A549 (cell line): Measurements from ENCODE around the gene CD276. TPM values are rescaled to one million over a fixed set of nuclear protein-coding genes. Genes with fewer than 3 reads are reported as not detected.

Experiments used
- ATAC-seq, 2 experiments: fragments of 200-7000 bp in 1 of 2; fragments of >200 bp in 1 of 2; cut with Nextera tagmentation in 1 of 2; cut with Tn5 transposase in 1 of 2; 3 replicates each; pipeline versions ENCODE4 v1.8.0 to v1.9.1; 2018 to 2020; ENCODE audit warnings: mild to moderate bottlenecking in 1 of 2, moderate library complexity in 1 of 2
- CTCF ChIA-PET: fragments of 300-600 bp; sonication (Branson Sonifier 250); formaldehyde crosslinking; extraction: SDS; loops from one replicate; lab custom pipeline; 2021; ENCODE audit warnings: antibody characterized with exemption, inconsistent platforms; lab: Yijun Ruan, JAX
- POLR2A ChIA-PET: fragments of 350-600 bp; formaldehyde crosslinking; extraction: SDS; loops from one replicate; lab custom pipeline; 2021; ENCODE audit warnings: antibody characterized with exemption, inconsistent platforms; lab: Yijun Ruan, JAX
- DNase-seq, 2 experiments: peaks; one replicate each; pipeline versions ENCODE4 v3.0.0 to v3.0.0-alpha.2; 2011 to 2016; ENCODE audit warnings: low read depth in 1 of 2, low spot score in 1 of 2
- FAIRE-seq: peaks from 2 replicates; lab custom pipeline; 2011; peaks lifted over from hg19 to GRCh38; lab: Jason Lieb, UNC
- H3K27ac ChIP-seq, 2 experiments: fragments of >200 bp; sonication (Bioruptor Twin); formaldehyde crosslinking; 3 replicates each; pipeline ENCODE4 v1.5.1; 2016 to 2017
- H3K4me1 ChIP-seq: fragments of >200 bp; sonication (Bioruptor Twin); formaldehyde crosslinking; 3 replicates; pipeline ENCODE4 v1.6.1; 2016
- H3K4me2 ChIP-seq: fragments of >200 bp; sonication (Bioruptor Twin); formaldehyde crosslinking; 3 replicates; pipeline ENCODE4 v1.6.1; 2016
- H3K4me3 ChIP-seq: fragments of >200 bp; sonication (Bioruptor Twin); formaldehyde crosslinking; 3 replicates; pipeline ENCODE4 v1.5.1; 2016
- H3K9me3 ChIP-seq: fragments of >200 bp; sonication (Bioruptor Twin); formaldehyde crosslinking; 3 replicates; pipeline ENCODE4 v1.6.1; 2016
- ATOH8 ChIP-seq: fragments of 250-450 bp; sonication (Bioruptor Pico); IDR thresholded peaks from 2 replicates; pipeline ENCODE4 v1.5.0; 2020; ENCODE audit warnings: low read depth, mild to moderate bottlenecking, moderate library complexity
- BHLHE40 ChIP-seq: IDR thresholded peaks from 2 replicates; pipeline ENCODE4 v1.6.1; 2012; ENCODE audit warnings: low read depth, low read length, inconsistent platforms
- CBX2 ChIP-seq: fragments of 200-600 bp; sonication (generic); IDR thresholded peaks from 2 replicates; pipeline ENCODE4 v1.6.1; 2016; ENCODE audit warnings: low read depth, mild to moderate bottlenecking, borderline replicate concordance
- CTCF ChIP-seq: fragments of >200 bp; sonication (Bioruptor Twin); formaldehyde crosslinking; IDR thresholded peaks from 3 replicates; pipeline ENCODE4 v1.5.1; 2016
- EHMT2 ChIP-seq: fragments of 200-600 bp; sonication (generic); IDR thresholded peaks from 2 replicates; pipeline ENCODE4 v1.6.1; 2016; ENCODE audit warnings: antibody characterized with exemption, low read depth, mild to moderate bottlenecking, moderate library complexity
- ELK1 ChIP-seq: fragments of 150-350 bp; IDR thresholded peaks from 2 replicates; pipeline ENCODE4 v1.6.1; 2014; ENCODE audit warnings: low read depth, mild to moderate bottlenecking, low read length
- EP300 ChIP-seq, 2 experiments: fragments of >200 bp; sonication (Bioruptor Twin); formaldehyde crosslinking; IDR thresholded peaks; 2 replicates in 1 of 2; 3 replicates in 1 of 2; pipeline ENCODE4 v1.6.1; 2016 to 2017
- FOSL2 ChIP-seq, 2 experiments: fragments of 450-650 bp in 1 of 2; fragments of >200 bp in 1 of 2; sonication (Bioruptor Twin) in 1 of 2; formaldehyde crosslinking; IDR thresholded peaks; 2 replicates each; pipeline versions ENCODE4 v1.5.0 to v1.6.1; 2016 to 2020; ENCODE audit warnings: mild to moderate bottlenecking in 1 of 2, moderate library complexity in 1 of 2
- FOXS1 ChIP-seq: fragments of 250-450 bp; sonication (Bioruptor Pico); IDR thresholded peaks from 2 replicates; pipeline ENCODE4 v1.5.0; 2020; ENCODE audit warnings: mild to moderate bottlenecking, moderate library complexity
- GATA3 ChIP-seq: IDR thresholded peaks from 2 replicates; pipeline ENCODE4 v1.6.1; 2012; ENCODE audit warnings: borderline replicate concordance
- HDAC2 ChIP-seq: fragments of 200-600 bp; sonication (generic); IDR thresholded peaks from 2 replicates; pipeline ENCODE4 v1.6.1; 2016
- HEYL ChIP-seq: fragments of 250-450 bp; sonication (Bioruptor Pico); IDR thresholded peaks from 2 replicates; pipeline ENCODE4 v1.8.0; 2021; ENCODE audit warnings: mild to moderate bottlenecking, moderate library complexity
- HOXB5 ChIP-seq: fragments of 250-450 bp; sonication (Bioruptor Pico); IDR thresholded peaks from 2 replicates; pipeline ENCODE4 v1.5.0; 2020; ENCODE audit warnings: mild to moderate bottlenecking, moderate library complexity
- KDM5A ChIP-seq: fragments of 200-600 bp; sonication (generic); IDR thresholded peaks from 2 replicates; pipeline ENCODE4 v1.6.1; 2016; ENCODE audit warnings: antibody characterized with exemption, mild to moderate bottlenecking
- MAFK ChIP-seq: fragments of 450-650 bp; IDR thresholded peaks from 2 replicates; pipeline ENCODE4 v1.6.1; 2014; ENCODE audit not compliant: partially characterized antibody
- MYC ChIP-seq: IDR thresholded peaks from 2 replicates; pipeline ENCODE4 v1.6.1; 2012; ENCODE audit warnings: mild to moderate bottlenecking, inconsistent platforms, low read length, improper control_type of control experiment, borderline replicate concordance
- NPAS2 ChIP-seq: fragments of 250-450 bp; sonication (Bioruptor Pico); IDR thresholded peaks from 2 replicates; pipeline ENCODE4 v1.8.0; 2022; ENCODE audit warnings: mild to moderate bottlenecking, moderate library complexity, borderline replicate concordance
- NR3C1 ChIP-seq: fragments of >200 bp; sonication (Bioruptor Twin); formaldehyde crosslinking; IDR thresholded peaks from 3 replicates; pipeline ENCODE4 v1.6.1; 2017
- POLR2A ChIP-seq: IDR thresholded peaks from 2 replicates; pipeline ENCODE4 v1.6.1; 2012; ENCODE audit warnings: mild to moderate bottlenecking, low read length
- RAD21 ChIP-seq, 2 experiments: fragments of >200 bp in 1 of 2; sonication (Bioruptor Twin) in 1 of 2; formaldehyde crosslinking in 1 of 2; IDR thresholded peaks in 1 of 2; conservative IDR thresholded peaks in 1 of 2; 2 replicates in 1 of 2; 3 replicates in 1 of 2; pipeline ENCODE4 v1.6.1; 2012 to 2018; ENCODE audit warnings: inconsistent platforms in 1 of 2
- RCOR1 ChIP-seq: fragments of 150-350 bp; IDR thresholded peaks from 2 replicates; pipeline ENCODE4 v1.6.1; 2014; ENCODE audit warnings: antibody characterized with exemption, low read length, low read depth
- RNF2 ChIP-seq: fragments of 200-600 bp; sonication (generic); IDR thresholded peaks from 2 replicates; pipeline ENCODE4 v1.6.1; 2016; ENCODE audit warnings: low read depth, mild to moderate bottlenecking, antibody characterized with exemption, moderate library complexity, borderline replicate concordance
- SMC3 ChIP-seq: fragments of >200 bp; sonication (Bioruptor Twin); formaldehyde crosslinking; IDR thresholded peaks from 3 replicates; pipeline ENCODE4 v1.6.1; 2018; ENCODE audit warnings: inconsistent platforms
- TFCP2L1 ChIP-seq: fragments of 250-450 bp; sonication (Bioruptor Pico); IDR thresholded peaks from 2 replicates; pipeline ENCODE4 v1.5.0; 2021; ENCODE audit warnings: mild to moderate bottlenecking
- ZNF302 ChIP-seq: fragments of 250-450 bp; sonication (Bioruptor Pico); IDR thresholded peaks from 2 replicates; pipeline ENCODE4 v1.9.0; 2021; ENCODE audit warnings: inconsistent platforms, mild to moderate bottlenecking, moderate library complexity
- ZSCAN20 ChIP-seq: fragments of 250-450 bp; sonication (Bioruptor Pico); IDR thresholded peaks from 2 replicates; pipeline ENCODE4 v1.8.0; 2022; ENCODE audit warnings: mild to moderate bottlenecking, moderate library complexity
- WGBS: methylation state at CpG from one replicate; pipeline ENCODE4 v1.1.6; 2017; ENCODE audit errors: missing lambda C conversion rate; 5-methylcytosine and 5-hydroxymethylcytosine counted together
- polyA plus RNA-seq, 4 experiments: library from polyadenylated mRNA; depleted of rRNA in 3 of 4; stranded (reverse); fragments of >200 nt; fragmentation: RNase III in 1 of 4; extraction: RNeasy Plus Mini Kit Qiagen cat#74134 plus additional on column Dnase treatment in 1 of 4; gene quantifications; 2 replicates in 3 of 4; 3 replicates in 1 of 4; pipeline ENCODE4 v1.2.3, GENCODE V29; 2011 to 2017

Gene CD276
- polyA plus RNA-seq, 2 of the 4 experiments (the other 2 are of a cell fraction): 24.8 to 31.0 TPM

DNA sequence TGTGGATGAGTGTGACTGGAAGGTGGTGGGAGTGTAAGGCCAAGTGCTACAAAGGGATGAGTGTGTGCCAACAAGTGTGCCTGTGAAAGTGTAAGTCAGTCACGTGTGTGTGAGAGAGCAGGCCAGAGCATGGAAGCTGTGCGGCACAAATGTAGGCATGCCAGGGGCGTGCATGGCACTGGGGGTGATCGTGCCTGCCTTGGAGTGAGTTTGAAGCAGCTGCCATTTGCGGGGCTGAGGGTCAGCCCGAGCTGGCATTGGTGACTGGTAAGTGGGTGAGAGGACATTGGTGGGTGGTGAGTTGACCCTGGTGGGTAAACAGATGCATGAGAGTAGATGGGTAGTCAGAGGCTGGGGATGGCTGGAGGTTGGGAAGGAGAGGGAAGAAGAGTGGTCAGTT is 24.5 kb downstream of the CD276 start:
- Histone ChIP-seq H3K9me3 (no peaks in the 10 kb centered on the region), H3K4me1 (no peaks in the 10 kb centered on the region), H3K4me2 (no peak overlapping the region), H3K4me3 (no peak overlapping the region), H3K27ac (no peak overlapping the region)
- no peak for DNase-seq
- FAIRE-seq: no peak
- ChIA-PET CTCF (interaction anchor here (1.2 to 1.6 kb wide), 2 partner anchors 73 to 412 kb away, joined by 3 to 5 read pairs; no protein-coding TSS in a partner anchor), POLR2A (no interaction called here)
- 92% methylated on average over 6 of the region's 6 CpGs for WGBS
- no peak for TF ChIP-seq HEYL (CRISPR knock-in tag)
- TF ChIP-seq RNF2: no peak
- no peak for TF ChIP-seq EHMT2
- TF ChIP-seq CTCF: no peak
- TF ChIP-seq MAFK: no peak
- no peak for TF ChIP-seq HOXB5
- TF ChIP-seq ATOH8 (CRISPR knock-in tag): no peak
- TF ChIP-seq SMC3: no peak
- no peak for TF ChIP-seq FOXS1 (CRISPR knock-in tag)
- no peak for TF ChIP-seq HDAC2
- TF ChIP-seq CBX2: no peak
- no peak for TF ChIP-seq EP300 (IDR thresholded peaks at IDR 0.05)
- TF ChIP-seq MYC: no peak
- no peak for TF ChIP-seq RAD21 (conservative IDR thresholded peaks at IDR 0.05 in 1 of 2, IDR thresholded peaks at IDR 0.05 in 1 of 2)
- TF ChIP-seq BHLHE40: no peak
- TF ChIP-seq RCOR1: no peak
- no peak for TF ChIP-seq POLR2A
- TF ChIP-seq TFCP2L1: no peak
- TF ChIP-seq NPAS2 (CRISPR knock-in tag): no peak
- TF ChIP-seq NR3C1: no peak
- no peak for ATAC-seq

- no peak overlapping the region for H3K27ac ChIP-seq
- no peak for ATAC-seq
- whole genome bisulfite sequencing: 94% methylated on average over 2 of the region's 6 CpGs
- H3K9me3 ChIP-seq: no peaks in the 10 kb centered on the region
- DNase-seq: no peak
- H3K4me2 ChIP-seq: no peak overlapping the region
- H3K4me1 ChIP-seq: no peaks in the 10 kb centered on the region
- POLR2A ChIA-PET: no interaction called here
- H3K4me3 ChIP-seq: no peak overlapping the region
- FAIRE-seq: no peak
- CTCF ChIA-PET: interaction anchor here (1.6 to 1.8 kb wide), 2 partner anchors 9 to 74 kb away, joined by 5 to 11 read pairs; no protein-coding TSS in a partner anchor
- TF ChIP-seq HOXB5 (no peak), SMC3 (no peak)
- TF ChIP-seq, all 56 proteins: peak for 0
Measured at GRCh38 chr15:73709241-73709640, 25.1 kb downstream of the CD276 start.

GRCh38 chr15:73709686-73710085 is 25.5 kb downstream of the CD276 start:
- ChIA-PET CTCF (interaction anchor here (0.5 to 1.8 kb wide), 4 partner anchors 9 to 198 kb away, joined by 3 to 11 read pairs (median 4); no protein-coding TSS in a partner anchor), POLR2A (no interaction called here)
- DNase-seq: no peak
- Histone ChIP-seq H3K27ac (no peak overlapping the region), H3K4me2 (no peak overlapping the region), H3K9me3 (no peaks in the 10 kb centered on the region), H3K4me1 (no peaks in the 10 kb centered on the region), H3K4me3 (no peak overlapping the region)
- TF ChIP-seq MYC (no peak), EHMT2 (no peak), ELK1 (no peak), CTCF (no peak), ZSCAN20 (no peak), KDM5A (no peak), ATOH8 (CRISPR knock-in tag) (no peak), HDAC2 (no peak), NPAS2 (CRISPR knock-in tag) (no peak), CBX2 (no peak), ZNF302 (CRISPR knock-in tag) (no peak), FOSL2 (IDR thresholded peaks at IDR 0.05) (no peak), FOSL2 (CRISPR knock-in tag; IDR thresholded peaks at IDR 0.05) (no peak), GATA3 (no peak)
- ATAC-seq: no peak
- no peak for FAIRE-seq
- 82% methylated on average over 4 of the region's 4 CpGs for WGBS
